Trophoblast cell (in vitro differentiated cells and primary cell): Measurements from ENCODE around the gene UTP15.
A peak's percentile ranks its signal among the peaks of the same experiment; 100 is the strongest.

Experiments used
- DNase-seq, 2 donors: peaks; one replicate each; pipeline ENCODE4 v3.0.0-alpha.2; 2016
- H2AFZ ChIP-seq: 2 replicates; pipeline ENCODE4 v1.6.1; 2013; ENCODE audit warnings: low read length, moderate library complexity, mild to moderate bottlenecking; ENCODE audit not compliant: insufficient read depth, poor library complexity
- H2AK5ac ChIP-seq: 2 replicates; pipeline ENCODE4 v1.6.1; 2013; ENCODE audit warnings: mild to moderate bottlenecking, low read length
- H2BK120ac ChIP-seq: 2 replicates; pipeline ENCODE4 v1.6.1; 2013; ENCODE audit warnings: low read length, mild to moderate bottlenecking, moderate library complexity; ENCODE audit not compliant: insufficient read depth, poor library complexity
- H2BK12ac ChIP-seq: 2 replicates; pipeline ENCODE4 v1.6.1; 2013; ENCODE audit warnings: mild to moderate bottlenecking, low read length, moderate library complexity
- H2BK5ac ChIP-seq: 2 replicates; pipeline ENCODE4 v1.6.1; 2013; ENCODE audit warnings: low read length, low read depth, moderate library complexity, mild to moderate bottlenecking; ENCODE audit not compliant: poor library complexity
- H3K14ac ChIP-seq: 2 replicates; pipeline ENCODE4 v1.6.1; 2013; ENCODE audit warnings: mild to moderate bottlenecking, low read length
- H3K18ac ChIP-seq: 2 replicates; pipeline ENCODE4 v1.6.1; 2013; ENCODE audit warnings: mild to moderate bottlenecking, low read length
- H3K23ac ChIP-seq: 2 replicates; pipeline ENCODE4 v1.6.1; 2013; ENCODE audit warnings: low read length
- H3K27ac ChIP-seq: 2 replicates; pipeline ENCODE4 v1.5.1; 2013; ENCODE audit warnings: low read depth, mild to moderate bottlenecking, inconsistent platforms, low read length, moderate library complexity
- H3K27me3 ChIP-seq: 2 replicates; pipeline ENCODE4 v1.6.1; 2013; ENCODE audit warnings: inconsistent platforms, mild to moderate bottlenecking, low read length, moderate library complexity; ENCODE audit not compliant: insufficient read depth
- H3K36me3 ChIP-seq, 2 experiments: 1 replicate in 1 of 2; 2 replicates in 1 of 2; pipeline ENCODE4 v1.6.1; 2013; ENCODE audit warnings: low read length in 2 of 2, mild to moderate bottlenecking in 2 of 2, moderate library complexity in 1 of 2; ENCODE audit not compliant: insufficient read depth in 2 of 2, control insufficient read depth in 1 of 2
- H3K4ac ChIP-seq: 2 replicates; pipeline ENCODE4 v1.6.1; 2013; ENCODE audit warnings: low read depth, mild to moderate bottlenecking, low read length, moderate library complexity
- H3K4me1 ChIP-seq, 2 experiments: 1 replicate in 1 of 2; 2 replicates in 1 of 2; pipeline ENCODE4 v1.6.1; 2013; ENCODE audit warnings: low read length in 2 of 2, mild to moderate bottlenecking in 2 of 2, moderate library complexity in 1 of 2; ENCODE audit not compliant: insufficient read depth in 2 of 2, control insufficient read depth in 1 of 2
- H3K4me2 ChIP-seq: 2 replicates; pipeline ENCODE4 v1.6.1; 2013; ENCODE audit warnings: inconsistent platforms, mild to moderate bottlenecking, low read length, moderate library complexity
- H3K4me3 ChIP-seq: 2 replicates; pipeline ENCODE4 v1.5.1; 2013; ENCODE audit warnings: mild to moderate bottlenecking, low read depth, low read length, inconsistent platforms
- H3K79me1 ChIP-seq: one replicate; pipeline ENCODE4 v1.6.1; 2013; ENCODE audit warnings: low read length
- H3K79me2 ChIP-seq: 2 replicates; pipeline ENCODE4 v1.6.1; 2013; ENCODE audit warnings: low read length, mild to moderate bottlenecking; ENCODE audit not compliant: control insufficient read depth, insufficient read depth, poor library complexity
- H3K9ac ChIP-seq: 2 replicates; pipeline ENCODE4 v1.6.1; 2013; ENCODE audit warnings: mild to moderate bottlenecking, low read length
- H3K9me3 ChIP-seq: 2 replicates; pipeline ENCODE4 v1.6.1; 2013; ENCODE audit warnings: low read depth, mild to moderate bottlenecking, control low read depth, inconsistent platforms, low read length; ENCODE audit not compliant: insufficient read depth
- H4K12ac ChIP-seq: 2 replicates; pipeline ENCODE4 v1.6.1; 2013; ENCODE audit warnings: low read depth, mild to moderate bottlenecking, low read length, moderate library complexity
- H4K8ac ChIP-seq: 2 replicates; pipeline ENCODE4 v1.6.1; 2013; ENCODE audit warnings: low read depth, mild to moderate bottlenecking, low read length, moderate library complexity
- H4K91ac ChIP-seq: one replicate; pipeline ENCODE4 v1.6.1; 2013; ENCODE audit warnings: low read depth, mild to moderate bottlenecking, low read length, moderate library complexity
- WGBS: extraction: QIAGEN DNeasy Blood & Tissue Kit; methylation state at CpG from one replicate; pipeline ENCODE4 v1.1.7; 2013; ENCODE audit warnings: missing lambda C conversion rate; ENCODE audit not compliant: insufficient read length, insufficient coverage; ENCODE audit errors: extremely low coverage; 5-methylcytosine and 5-hydroxymethylcytosine counted together

Gene UTP15

GRCh38 chr5:73617510-73618279 lies 52.2 kb downstream of the UTP15 start:
- H2AFZ ChIP-seq, result no peak overlapping the region
- H3K79me1 ChIP-seq, result no peaks in the 10 kb centered on the region
- H2BK5ac ChIP-seq, result no peak overlapping the region
- H2BK12ac ChIP-seq, result no peak overlapping the region
- H2BK120ac ChIP-seq, result no peak overlapping the region
- no peak overlapping the region for H4K91ac ChIP-seq
- H3K4me1 ChIP-seq, result no peaks in the 10 kb centered on the region
- no peak overlapping the region for H3K27ac ChIP-seq
- peak; percentile 30 to 55 for DNase-seq
- H3K9me3 ChIP-seq, result no peaks in the 10 kb centered on the region
- no peak overlapping the region for H3K4me3 ChIP-seq
- no peak overlapping the region for H3K18ac ChIP-seq
- H4K8ac ChIP-seq, result no peak overlapping the region
- H3K4me2 ChIP-seq, result no peak overlapping the region
- H3K14ac ChIP-seq, result no peak overlapping the region
- no CpG with 5 or more reads among the region's 9 CpGs for WGBS
- no peak overlapping the region for H3K9ac ChIP-seq
- no peak overlapping the region for H2AK5ac ChIP-seq
- H3K27me3 ChIP-seq, result no peaks in the 10 kb centered on the region
- no peak overlapping the region for H3K4ac ChIP-seq
- no peaks in the 10 kb centered on the region for H3K36me3 ChIP-seq
- no peaks in the 10 kb centered on the region for H3K79me2 ChIP-seq
- no peak overlapping the region for H4K12ac ChIP-seq
- H3K23ac ChIP-seq, result no peak overlapping the region

GRCh38 chr5:73619606-73620333 lies 54.2 kb downstream of the UTP15 start:
- H3K4ac ChIP-seq, result no peak overlapping the region
- no peak overlapping the region for H2AFZ ChIP-seq
- H3K4me1 ChIP-seq, result no peaks in the 10 kb centered on the region
- H4K12ac ChIP-seq, result no peak overlapping the region
- H3K4me3 ChIP-seq, result no peak overlapping the region
- no peaks in the 10 kb centered on the region for H3K9me3 ChIP-seq
- H3K27ac ChIP-seq, result no peak overlapping the region
- H3K18ac ChIP-seq, result no peak overlapping the region
- H3K4me2 ChIP-seq, result no peak overlapping the region
- H4K91ac ChIP-seq, result no peak overlapping the region
- no peak overlapping the region for H3K23ac ChIP-seq
- no peaks in the 10 kb centered on the region for H3K36me3 ChIP-seq
- H2BK5ac ChIP-seq, result no peak overlapping the region
- no peak overlapping the region for H4K8ac ChIP-seq
- H2AK5ac ChIP-seq, result no peak overlapping the region
- H3K79me1 ChIP-seq, result no peaks in the 10 kb centered on the region
- H3K14ac ChIP-seq, result no peak overlapping the region
- H3K79me2 ChIP-seq, result no peaks in the 10 kb centered on the region
- no peak overlapping the region for H3K9ac ChIP-seq
- DNase-seq, result no peak
- no CpG with 5 or more reads among the region's 4 CpGs for WGBS
- peaks cover 3% of the 10 kb centered on the region for H3K27me3 ChIP-seq
- H2BK120ac ChIP-seq, result no peak overlapping the region
- H2BK12ac ChIP-seq, result no peak overlapping the region

GRCh38 chr5:73620334-73620687 lies 54.8 kb downstream of the UTP15 start:
- Histone ChIP-seq H3K79me2 (no peaks in the 10 kb centered on the region), H2AFZ (no peak overlapping the region), H3K27me3 (peaks cover 8% of the 10 kb centered on the region), H3K79me1 (no peaks in the 10 kb centered on the region), H4K8ac (no peak overlapping the region), H2BK5ac (no peak overlapping the region), H3K4me2 (no peak overlapping the region), H2AK5ac (no peak overlapping the region), H4K12ac (no peak overlapping the region), H3K23ac (no peak overlapping the region), H2BK12ac (no peak overlapping the region), H2BK120ac (no peak overlapping the region), H3K36me3 (no peaks in the 10 kb centered on the region), H3K27ac (no peak overlapping the region), H3K18ac (no peak overlapping the region), H3K9ac (no peak overlapping the region), H3K4ac (no peak overlapping the region), H3K4me1 (no peaks in the 10 kb centered on the region), H3K9me3 (no peaks in the 10 kb centered on the region), H4K91ac (no peak overlapping the region), H3K4me3 (no peak overlapping the region), H3K14ac (no peak overlapping the region)
- no peak for DNase-seq
- no CpG with 5 or more reads among the region's 1 CpG for WGBS

- H3K27me3 ChIP-seq, result peaks cover 25% of the 10 kb centered on the region
- no peaks in the 10 kb centered on the region for H3K79me1 ChIP-seq
- H3K4ac ChIP-seq, result no peak overlapping the region
- no peak overlapping the region for H4K12ac ChIP-seq
- no peak overlapping the region for H3K9ac ChIP-seq
- H3K23ac ChIP-seq, result no peak overlapping the region
- H3K4me3 ChIP-seq, result no peak overlapping the region
- no CpG with 5 or more reads among the region's 2 CpGs for WGBS
- no peak overlapping the region for H2BK12ac ChIP-seq
- H2BK5ac ChIP-seq, result no peak overlapping the region
- no peak overlapping the region for H2BK120ac ChIP-seq
- no peaks in the 10 kb centered on the region for H3K36me3 ChIP-seq
- no peak overlapping the region for H3K4me2 ChIP-seq
- no peak overlapping the region for H3K18ac ChIP-seq
- no peak overlapping the region for H3K27ac ChIP-seq
- H2AK5ac ChIP-seq, result no peak overlapping the region
- no peak for DNase-seq
- H3K4me1 ChIP-seq, result peaks cover 0 to 7% of the 10 kb centered on the region in 2 experiments
- no peak overlapping the region for H4K8ac ChIP-seq
- H4K91ac ChIP-seq, result no peak overlapping the region
- H3K79me2 ChIP-seq, result no peaks in the 10 kb centered on the region
- H3K14ac ChIP-seq, result no peak overlapping the region
- H2AFZ ChIP-seq, result no peak overlapping the region
- no peaks in the 10 kb centered on the region for H3K9me3 ChIP-seq
These were observed 57.5 kb downstream of the UTP15 start for GRCh38 chr5:73623060-73623459.
